ENCODE measurements around the gene MFSD6.

MFSD6 gene

GRCh38 chr2:190408538-190409271 lies 550 bp downstream of the MFSD6 start:
- Histone ChIP-seq H3K27ac (no peak overlapping the region), H3K36me3 (ENCODE audit: insufficient read depth, low read length) (no peaks in the 10 kb centered on the region), H3K9me3 (ENCODE audit: low read depth, low read length) (no peaks in the 10 kb centered on the region), H3K9ac (ENCODE audit: insufficient read length) (peak overlapping the region; percentile 43), H3K4me3 (peak overlapping the region; percentile 82)
- TF ChIP-seq FOXP2 (optimal IDR thresholded peaks at IDR 0.05; ENCODE audit: control extremely low read depth, extremely low read length, insufficient read depth): no peak
- TF ChIP-seq EZH2 (IDR thresholded peaks at IDR 0.05): no peak
- no peak for TF ChIP-seq POLR2AphosphoS5 (IDR thresholded peaks at IDR 0.05; ENCODE audit: borderline replicate concordance, low read depth, low read length)
- DNase-seq (ENCODE audit: low read depth, low spot score): no peak

GRCh38 chr2:190409616-190410015 lies 1.5 kb downstream of the MFSD6 start:
- Histone ChIP-seq H3K36me3 (ENCODE audit: insufficient read depth, low read length) (no peaks in the 10 kb centered on the region), H3K9me3 (ENCODE audit: low read depth, low read length) (no peaks in the 10 kb centered on the region), H3K9ac (ENCODE audit: insufficient read length) (no peak overlapping the region), H3K4me3 (no peak overlapping the region), H3K27ac (no peak overlapping the region)
- no peak for DNase-seq (ENCODE audit: low read depth, low spot score)
- TF ChIP-seq POLR2AphosphoS5 (IDR thresholded peaks at IDR 0.05; ENCODE audit: borderline replicate concordance, low read depth, low read length): no peak
- TF ChIP-seq EZH2 (IDR thresholded peaks at IDR 0.05): no peak
- TF ChIP-seq FOXP2 (optimal IDR thresholded peaks at IDR 0.05; ENCODE audit: control extremely low read depth, extremely low read length, insufficient read depth): no peak

GRCh38 chr2:190410166-190410565 lies 2.0 kb downstream of the MFSD6 start:
- no peaks in the 10 kb centered on the region for H3K9me3 ChIP-seq (ENCODE audit: low read depth, low read length)
- no peak overlapping the region for H3K9ac ChIP-seq (ENCODE audit: insufficient read length)
- H3K4me3 ChIP-seq: no peak overlapping the region
- DNase-seq (ENCODE audit: low read depth, low spot score): no peak
- no peak overlapping the region for H3K27ac ChIP-seq
- TF ChIP-seq FOXP2 (optimal IDR thresholded peaks at IDR 0.05; ENCODE audit: control extremely low read depth, extremely low read length, insufficient read depth): no peak
- no peak for TF ChIP-seq POLR2AphosphoS5 (IDR thresholded peaks at IDR 0.05; ENCODE audit: borderline replicate concordance, low read depth, low read length)
- TF ChIP-seq EZH2 (IDR thresholded peaks at IDR 0.05): no peak
- no peaks in the 10 kb centered on the region for H3K36me3 ChIP-seq (ENCODE audit: insufficient read depth, low read length)

GRCh38 chr2:190412966-190413365 lies 4.8 kb downstream of the MFSD6 start:
- Histone ChIP-seq H3K27ac (no peak overlapping the region), H3K9me3 (ENCODE audit: low read depth, low read length) (no peaks in the 10 kb centered on the region), H3K4me3 (no peak overlapping the region), H3K36me3 (ENCODE audit: insufficient read depth, low read length) (no peaks in the 10 kb centered on the region), H3K9ac (ENCODE audit: insufficient read length) (no peak overlapping the region)
- TF ChIP-seq FOXP2 (optimal IDR thresholded peaks at IDR 0.05; ENCODE audit: control extremely low read depth, extremely low read length, insufficient read depth) (no peak), EZH2 (IDR thresholded peaks at IDR 0.05) (no peak), POLR2AphosphoS5 (IDR thresholded peaks at IDR 0.05; ENCODE audit: borderline replicate concordance, low read depth, low read length) (no peak)
- no peak for DNase-seq (ENCODE audit: low read depth, low spot score)

GRCh38 chr2:190413421-190413820 lies 5.3 kb downstream of the MFSD6 start:
- DNase-seq (ENCODE audit: low read depth, low spot score): no peak
- H3K9me3 ChIP-seq (ENCODE audit: low read depth, low read length): no peaks in the 10 kb centered on the region
- no peak overlapping the region for H3K9ac ChIP-seq (ENCODE audit: insufficient read length)
- no peak overlapping the region for H3K27ac ChIP-seq
- no peak for TF ChIP-seq FOXP2 (optimal IDR thresholded peaks at IDR 0.05; ENCODE audit: control extremely low read depth, extremely low read length, insufficient read depth)
- TF ChIP-seq POLR2AphosphoS5 (IDR thresholded peaks at IDR 0.05; ENCODE audit: borderline replicate concordance, low read depth, low read length): no peak
- TF ChIP-seq EZH2 (IDR thresholded peaks at IDR 0.05): no peak
- H3K4me3 ChIP-seq: no peak overlapping the region
- H3K36me3 ChIP-seq (ENCODE audit: insufficient read depth, low read length): no peaks in the 10 kb centered on the region

- TF ChIP-seq EZH2 (IDR thresholded peaks at IDR 0.05) (no peak), FOXP2 (optimal IDR thresholded peaks at IDR 0.05; ENCODE audit: control extremely low read depth, extremely low read length, insufficient read depth) (no peak), POLR2AphosphoS5 (IDR thresholded peaks at IDR 0.05; ENCODE audit: borderline replicate concordance, low read depth, low read length) (no peak)
- Histone ChIP-seq H3K9ac (ENCODE audit: insufficient read length) (no peak overlapping the region), H3K36me3 (ENCODE audit: insufficient read depth, low read length) (no peaks in the 10 kb centered on the region), H3K9me3 (ENCODE audit: low read depth, low read length) (no peaks in the 10 kb centered on the region), H3K4me3 (no peak overlapping the region), H3K27ac (no peak overlapping the region)
- DNase-seq (ENCODE audit: low read depth, low spot score): no peak
Observed at GRCh38 chr2:190415251-190415650, 7.1 kb downstream of the MFSD6 start.

GRCh38 chr2:190415794-190416775 lies 7.9 kb downstream of the MFSD6 start:
- TF ChIP-seq FOXP2 (optimal IDR thresholded peaks at IDR 0.05; ENCODE audit: control extremely low read depth, extremely low read length, insufficient read depth): no peak
- no peak for TF ChIP-seq POLR2AphosphoS5 (IDR thresholded peaks at IDR 0.05; ENCODE audit: borderline replicate concordance, low read depth, low read length)
- TF ChIP-seq EZH2 (IDR thresholded peaks at IDR 0.05): no peak
- H3K27ac ChIP-seq: peak overlapping the region; percentile 70
- peak overlapping the region; percentile 34; the same call in 1 of the 2 replicates for H3K4me3 ChIP-seq
- DNase-seq (ENCODE audit: low read depth, low spot score): peak; percentile 53
- H3K9ac ChIP-seq (ENCODE audit: insufficient read length): no peak overlapping the region
- H3K36me3 ChIP-seq (ENCODE audit: insufficient read depth, low read length): no peaks in the 10 kb centered on the region
- H3K9me3 ChIP-seq (ENCODE audit: low read depth, low read length): no peaks in the 10 kb centered on the region
